Measurements from ENCODE around the gene BAZ2B. TPM values are rescaled to one million over a fixed set of nuclear protein-coding genes. Genes with fewer than 3 reads are reported as not detected.

BAZ2B gene
- total RNA-seq, 1 donor from 2014 or later: 37.4 TPM

- Histone ChIP-seq H3K4me3 (ENCODE audit: low read depth, low read length) (peak overlapping the region; percentile 89), H3K27me3 (ENCODE audit: control insufficient read depth, insufficient read depth, low read length) (no peaks in the 10 kb centered on the region), H3K36me3 (ENCODE audit: control insufficient read depth, insufficient read depth, low read length) (no peaks in the 10 kb centered on the region)
- DNase-seq (ENCODE audit: low read depth) (peak; percentile 61), FAIRE-seq (no peak)
- TF ChIP-seq CTCF (IDR thresholded peaks at IDR 0.05; ENCODE audit: insufficient read depth, low read length, severe bottlenecking): no peak
These were observed 1.6 kb downstream of the BAZ2B start for GRCh38 chr2:159614534-159615366.

GRCh38 chr2:159613651-159614285, 2.6 kb downstream of the BAZ2B start:
- peak; percentile 52 for DNase-seq (ENCODE audit: low read depth)
- H3K27me3 ChIP-seq (ENCODE audit: control insufficient read depth, insufficient read depth, low read length): no peaks in the 10 kb centered on the region
- H3K4me3 ChIP-seq (ENCODE audit: low read depth, low read length): peak overlapping the region; percentile 89
- no peaks in the 10 kb centered on the region for H3K36me3 ChIP-seq (ENCODE audit: control insufficient read depth, insufficient read depth, low read length)
- no peak for FAIRE-seq
- no peak for TF ChIP-seq CTCF (IDR thresholded peaks at IDR 0.05; ENCODE audit: insufficient read depth, low read length, severe bottlenecking)

- Histone ChIP-seq H3K27me3 (ENCODE audit: control insufficient read depth, insufficient read depth, low read length) (no peaks in the 10 kb centered on the region), H3K4me3 (ENCODE audit: low read depth, low read length) (no peak overlapping the region), H3K36me3 (ENCODE audit: control insufficient read depth, insufficient read depth, low read length) (no peaks in the 10 kb centered on the region)
- no peak for TF ChIP-seq CTCF (IDR thresholded peaks at IDR 0.05; ENCODE audit: insufficient read depth, low read length, severe bottlenecking)
- no peak for DNase-seq (ENCODE audit: low read depth)
- FAIRE-seq: no peak
These were observed 3.3 kb downstream of the BAZ2B start for GRCh38 chr2:159613091-159613490.

- no peaks in the 10 kb centered on the region for H3K36me3 ChIP-seq (ENCODE audit: control insufficient read depth, insufficient read depth, low read length)
- H3K4me3 ChIP-seq (ENCODE audit: low read depth, low read length): no peak overlapping the region
- no peak for FAIRE-seq
- TF ChIP-seq CTCF (IDR thresholded peaks at IDR 0.05; ENCODE audit: insufficient read depth, low read length, severe bottlenecking): no peak
- DNase-seq (ENCODE audit: low read depth): peak; percentile 37
- no peaks in the 10 kb centered on the region for H3K27me3 ChIP-seq (ENCODE audit: control insufficient read depth, insufficient read depth, low read length)
These were observed 4.0 kb downstream of the BAZ2B start for GRCh38 chr2:159612255-159612901.

- DNase-seq (ENCODE audit: low read depth) (no peak), FAIRE-seq (no peak)
- TF ChIP-seq CTCF (IDR thresholded peaks at IDR 0.05; ENCODE audit: insufficient read depth, low read length, severe bottlenecking): no peak
- Histone ChIP-seq H3K36me3 (ENCODE audit: control insufficient read depth, insufficient read depth, low read length) (no peaks in the 10 kb centered on the region), H3K27me3 (ENCODE audit: control insufficient read depth, insufficient read depth, low read length) (no peaks in the 10 kb centered on the region), H3K4me3 (ENCODE audit: low read depth, low read length) (no peak overlapping the region)
These were observed 6.4 kb downstream of the BAZ2B start for GRCh38 chr2:159609811-159610549.

All from bronchial epithelial cell (primary cell).